Measurements from ENCODE around the gene SUMO1.

GRCh38 chr2:202215179-202215578, 23.2 kb downstream of the SUMO1 start:
- no peak for TF ChIP-seq POLR2A (IDR thresholded peaks at IDR 0.05; ENCODE audit: extremely low read depth, insufficient read length)
- no peak for TF ChIP-seq CTCF (IDR thresholded peaks at IDR 0.05; ENCODE audit: low read depth, low read length)
- no peak for TF ChIP-seq MAX (IDR thresholded peaks at IDR 0.05; ENCODE audit: low read depth, low read length)

Data from NB4 (cell line).